H7 (cell line): ENCODE results near the gene TAGLN. TPM values are rescaled to one million over a fixed set of nuclear protein-coding genes. Genes with fewer than 3 reads are reported as not detected.

Source experiments
- DNase-seq: peaks from one replicate; pipeline ENCODE4 v3.0.0; 2012
- H3K27me3 ChIP-seq: 2 replicates; pipeline ENCODE4 v1.6.0; 2011; ENCODE audit warnings: mild to moderate bottlenecking, low read length; ENCODE audit not compliant: control insufficient read depth, insufficient read depth
- H3K36me3 ChIP-seq: replicated peaks from 2 replicates; pipeline ENCODE4 v1.5.1; 2011; ENCODE audit warnings: low read length; ENCODE audit not compliant: control insufficient read depth, insufficient read depth
- H3K4me3 ChIP-seq: 2 replicates; pipeline ENCODE4 v1.5.1; 2011; ENCODE audit warnings: low read depth, mild to moderate bottlenecking, control low read depth, low read length, moderate library complexity; ENCODE audit not compliant: insufficient read depth
- total RNA-seq: library from RNA; depleted of rRNA; stranded (reverse); fragments of >200 nt; shearing (Covaris generic); gene quantifications from 2 replicates; pipeline ENCODE4 v1.2.3, GENCODE V29; 2014

Gene TAGLN
- total RNA-seq, 1 experiment from 2014 or later = 343 TPM

- peaks cover 2% of the 10 kb centered on the region for H3K36me3 ChIP-seq
- H3K4me3 ChIP-seq = no peak overlapping the region
- DNase-seq = peak; percentile 43
- no peaks in the 10 kb centered on the region for H3K27me3 ChIP-seq
These were observed 12.2 kb upstream of the TAGLN start for GRCh38 chr11:117187007-117187406.

- no peaks in the 10 kb centered on the region for H3K27me3 ChIP-seq
- peaks cover 1% of the 10 kb centered on the region for H3K36me3 ChIP-seq
These were observed 11.8 kb upstream of the TAGLN start for GRCh38 chr11:117187428-117187798.

GRCh38 chr11:117187799-117188481 is 11.2 kb upstream of the TAGLN start:
- H3K4me3 ChIP-seq = no peak overlapping the region
- H3K27me3 ChIP-seq = no peaks in the 10 kb centered on the region
- peaks cover 1% of the 10 kb centered on the region for H3K36me3 ChIP-seq
- DNase-seq = peak; percentile 59

More at GRCh38 chr11:117187428-117187798, 11.8 kb upstream of the TAGLN start:
- H3K4me3 ChIP-seq = no peak overlapping the region
- DNase-seq = no peak

DNA sequence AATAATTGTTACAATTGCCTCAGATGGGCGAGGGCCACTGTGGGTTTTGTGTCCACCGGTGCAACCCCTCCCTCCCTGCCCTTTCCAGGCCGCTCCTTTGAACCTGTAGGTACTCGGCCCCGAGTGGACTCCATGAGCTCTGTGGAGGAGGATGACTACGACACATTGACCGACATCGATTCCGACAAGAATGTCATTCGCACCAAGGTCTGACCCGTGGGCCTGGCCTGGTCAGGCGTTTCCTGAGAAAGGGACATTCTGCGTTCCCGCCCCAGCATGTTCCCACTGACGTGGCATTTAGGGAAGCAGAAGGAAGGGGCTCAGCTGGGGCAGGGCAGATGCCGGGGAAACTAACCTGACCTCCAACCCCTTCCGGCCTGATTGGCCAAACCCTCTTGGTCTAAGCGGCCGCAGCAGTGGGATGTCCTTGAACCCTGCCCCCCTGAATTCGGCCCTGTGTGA is 10.5 kb upstream of the TAGLN start:
- peaks cover 1% of the 10 kb centered on the region for H3K36me3 ChIP-seq
- H3K27me3 ChIP-seq = no peaks in the 10 kb centered on the region
- peak; percentile 40 for DNase-seq
- H3K4me3 ChIP-seq = no peak overlapping the region

- DNase-seq = no peak
These were observed 9.8 kb upstream of the TAGLN start for GRCh38 chr11:117189191-117189940.

GRCh38 chr11:117189941-117190544 is 9.1 kb upstream of the TAGLN start:
- peak; percentile 27 for DNase-seq
- H3K36me3 ChIP-seq = peaks cover 1% of the 10 kb centered on the region
- no peak overlapping the region for H3K4me3 ChIP-seq
- no peaks in the 10 kb centered on the region for H3K27me3 ChIP-seq

More at GRCh38 chr11:117189191-117189940, 9.8 kb upstream of the TAGLN start:
- H3K27me3 ChIP-seq = no peaks in the 10 kb centered on the region
- peaks cover 1% of the 10 kb centered on the region for H3K36me3 ChIP-seq
- H3K4me3 ChIP-seq = no peak overlapping the region

DNA sequence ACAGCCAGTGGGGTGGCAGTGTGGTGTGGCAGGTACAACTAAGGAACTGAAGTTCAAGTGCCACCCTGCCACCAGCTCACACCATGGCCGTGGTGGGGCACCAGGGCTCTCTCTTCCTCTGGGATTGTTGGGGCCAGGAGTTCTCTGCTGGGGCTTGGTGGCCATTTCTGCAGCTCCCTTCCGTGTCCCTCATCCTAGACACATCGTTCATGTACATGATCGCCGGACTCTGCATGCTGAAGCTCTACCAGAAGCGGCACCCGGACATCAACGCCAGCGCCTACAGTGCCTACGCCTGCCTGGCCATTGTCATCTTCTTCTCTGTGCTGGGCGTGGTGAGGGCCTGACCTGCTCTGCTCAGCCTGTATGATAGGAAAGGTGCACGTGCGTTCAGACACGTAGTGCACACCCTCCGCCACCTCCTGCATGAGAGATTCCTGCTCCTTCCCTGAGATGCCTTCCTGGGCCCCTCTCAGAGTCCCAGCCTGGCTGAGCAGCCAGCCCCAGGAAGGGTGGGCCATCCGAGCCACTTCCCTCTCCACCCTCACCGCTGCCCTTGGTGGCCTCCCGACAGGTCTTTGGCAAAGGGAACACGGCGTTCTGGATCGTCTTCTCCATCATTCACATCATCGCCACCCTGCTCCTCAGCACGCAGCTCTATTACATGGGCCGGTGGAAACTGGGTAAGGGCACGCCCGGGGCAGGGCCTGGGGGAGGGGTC is 7.3 kb upstream of the TAGLN start:
- peaks cover 1% of the 10 kb centered on the region for H3K36me3 ChIP-seq
- H3K27me3 ChIP-seq = no peaks in the 10 kb centered on the region
- H3K4me3 ChIP-seq = no peak overlapping the region
- no peak for DNase-seq

GRCh38 chr11:117192401-117192875 is 6.7 kb upstream of the TAGLN start:
- Histone ChIP-seq H3K36me3 (peaks cover 1% of the 10 kb centered on the region), H3K27me3 (no peaks in the 10 kb centered on the region), H3K4me3 (no peak overlapping the region)
- DNase-seq = peak; percentile 27

- peaks cover 1% of the 10 kb centered on the region for H3K36me3 ChIP-seq
- peak; percentile 18 for DNase-seq
- H3K4me3 ChIP-seq = no peak overlapping the region
- no peaks in the 10 kb centered on the region for H3K27me3 ChIP-seq
These were observed 5.8 kb upstream of the TAGLN start for GRCh38 chr11:117193130-117194020.

- H3K36me3 ChIP-seq = peaks cover 1% of the 10 kb centered on the region; the same call in 1 of the 2 replicates
- no peak for DNase-seq
- no peaks in the 10 kb centered on the region for H3K27me3 ChIP-seq
- H3K4me3 ChIP-seq = no peak overlapping the region
These were observed 4.9 kb upstream of the TAGLN start for GRCh38 chr11:117194267-117194666.

GRCh38 chr11:117195258-117195657 is 3.9 kb upstream of the TAGLN start:
- H3K36me3 ChIP-seq = no peaks in the 10 kb centered on the region; the same call in 1 of the 2 replicates
- no peak overlapping the region for H3K4me3 ChIP-seq
- no peak for DNase-seq
- no peaks in the 10 kb centered on the region for H3K27me3 ChIP-seq

GRCh38 chr11:117195761-117196160 is 3.4 kb upstream of the TAGLN start:
- H3K27me3 ChIP-seq = no peaks in the 10 kb centered on the region
- H3K4me3 ChIP-seq = no peak overlapping the region
- no peaks in the 10 kb centered on the region; the same call in 1 of the 2 replicates for H3K36me3 ChIP-seq
- DNase-seq = no peak

DNA sequence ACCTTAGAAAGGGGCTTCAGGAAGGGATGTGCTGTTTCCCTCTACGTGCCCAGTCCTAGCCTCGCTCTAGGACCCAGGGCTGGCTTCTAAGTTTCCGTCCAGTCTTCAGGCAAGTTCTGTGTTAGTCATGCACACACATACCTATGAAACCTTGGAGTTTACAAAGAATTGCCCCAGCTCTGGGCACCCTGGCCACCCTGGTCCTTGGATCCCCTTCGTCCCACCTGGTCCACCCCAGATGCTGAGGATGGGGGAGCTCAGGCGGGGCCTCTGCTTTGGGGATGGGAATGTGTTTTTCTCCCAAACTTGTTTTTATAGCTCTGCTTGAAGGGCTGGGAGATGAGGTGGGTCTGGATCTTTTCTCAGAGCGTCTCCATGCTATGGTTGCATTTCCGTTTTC is 2.2 kb upstream of the TAGLN start:
- no peak for DNase-seq
- Histone ChIP-seq H3K27me3 (no peaks in the 10 kb centered on the region), H3K4me3 (no peak overlapping the region), H3K36me3 (no peaks in the 10 kb centered on the region; the same call in 1 of the 2 replicates)
